ENCODE data around the gene CD55.

DNA sequence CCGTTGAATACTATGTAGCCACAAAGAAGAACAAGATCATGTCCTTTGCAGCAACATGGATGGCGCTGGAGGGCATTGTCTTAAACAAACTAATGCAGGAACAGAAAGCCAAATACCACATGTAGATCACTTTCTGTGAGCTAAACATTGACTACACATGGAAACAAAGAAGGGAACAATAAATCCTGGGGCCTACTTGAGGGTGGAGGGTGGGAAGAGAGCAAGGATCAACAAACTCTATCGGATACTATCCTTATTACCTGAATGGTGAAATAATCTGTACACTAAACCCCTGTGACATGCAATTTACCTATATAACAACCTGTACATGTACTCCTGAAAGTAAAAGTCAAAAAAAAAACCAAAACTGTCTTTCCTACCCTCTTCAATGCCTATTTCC lies 40.8 kb upstream of the CD55 start:
- TF ChIP-seq MXI1 (conservative IDR thresholded peaks at IDR 0.05; ENCODE audit: poor library complexity, severe bottlenecking), result no peak
- no peak for TF ChIP-seq CTCF (IDR thresholded peaks at IDR 0.05; ENCODE audit: poor library complexity, severe bottlenecking)
- TF ChIP-seq TAF1 (IDR thresholded peaks at IDR 0.05; ENCODE audit: low read depth), result no peak
- no peak for TF ChIP-seq EZH2 (IDR thresholded peaks at IDR 0.05; ENCODE audit: borderline replicate concordance, insufficient read depth, low read length, poor library complexity, severe bottlenecking)
- TF ChIP-seq POLR2AphosphoS5 (IDR thresholded peaks at IDR 0.05), result no peak

All from neural cell (in vitro differentiated cells).